Motor neuron (in vitro differentiated cells): Measurements from ENCODE around the gene SPSB4. TPM values are rescaled to one million over a fixed set of nuclear protein-coding genes. Genes with fewer than 3 reads are reported as not detected.
"Not testable (repeated sequence)": the region's sequence is repeated elsewhere in the genome, so short reads cannot be mapped to it uniquely, and the experiment has no call there.

Experiments
- ATAC-seq, 8 experiments: fragments of 200-7000 bp; cut with Tn5 transposase; replicated peaks in 6 of 8; 2 replicates each; pipeline ENCODE4 v1.8.0; 2021; ENCODE audit warnings: mild to moderate bottlenecking in 8 of 8, moderate library complexity in 8 of 8
- H3K27ac ChIP-seq, 2 donors: fragments of 250-450 bp; sonication (Bioruptor Pico); 2 replicates each; pipeline ENCODE4 v1.9.0; 2021; ENCODE audit warnings: antibody characterized with exemption in 2 of 2, mild to moderate bottlenecking in 2 of 2, moderate library complexity in 1 of 2
- H3K4me1 ChIP-seq, 2 donors: fragments of 250-450 bp; sonication (Bioruptor Pico); replicated peaks in 1 of 2; 2 replicates each; pipeline ENCODE4 v1.6.1; 2021; ENCODE audit warnings: antibody characterized with exemption in 2 of 2, mild to moderate bottlenecking in 2 of 2, moderate library complexity in 1 of 2
- H3K4me3 ChIP-seq, 5 donors: fragments of 250-450 bp; sonication (Bioruptor Pico); 2 replicates each; pipeline ENCODE4 v1.9.0; 2021; ENCODE audit warnings: antibody characterized with exemption in 5 of 5, mild to moderate bottlenecking in 5 of 5, moderate library complexity in 4 of 5
- WGBS, 10 experiments: fragments of 450-650 bp; shearing (Covaris generic); methylation state at CpG; one replicate each; pipeline ENCODE4 v1.0.0; 2022; 5-methylcytosine and 5-hydroxymethylcytosine counted together
- in situ Hi-C, 9 experiments: fragments of 400-800 bp; cut with MboI; loops; one replicate each; pipeline ENCODE4 v1.15.0; 2021; ENCODE audit warnings: low sequenced_read_pairs in 9 of 9, low pct_unique_long_range_greater_than_20kb in 2 of 9; ENCODE audit not compliant: unreplicated experiment in 9 of 9
- total RNA-seq, 8 experiments: library from RNA; unstranded; fragments of 300-600 nt; gene quantifications; 2 replicates each; pipeline versions ENCODE4 v1.2.3 to v1.2.4, GENCODE V29; 2022

Gene SPSB4
- total RNA-seq, 8 experiments from 2014 or later = 5.7 to 100 (median 27.3) TPM

- in situ Hi-C loops = loop anchor here in 2 of 9 experiments (25.0 kb wide), 1 partner anchor 106 kb away; no protein-coding TSS in a partner anchor
- peaks cover 17 to 23% of the 10 kb centered on the region in 2 donors for H3K4me1 ChIP-seq
- ATAC-seq, H3K27ac ChIP-seq, H3K4me3 ChIP-seq: not testable (repeated sequence)
- 14 to 100% (median 33%) methylated on average over 1 of the region's 1 CpG; no CpG with 5 or more reads in 7 of the 10 experiments for WGBS, 10 experiments
Measured at GRCh38 chr3:141117982-141118381, 66.8 kb downstream of the SPSB4 start.

- H3K27ac ChIP-seq = peak overlapping the region; percentile 55 to 76
- in situ Hi-C loops = loop anchor here in 2 of 9 experiments (25.0 kb wide), 1 partner anchor 110 kb away; no protein-coding TSS in a partner anchor
- peak in 5 of 8 experiments; percentile 76 to 91 (median 87) for ATAC-seq
- H3K4me1 ChIP-seq = peaks cover 12 to 15% of the 10 kb centered on the region in 2 donors
- WGBS, 10 experiments = 0 to 100% (median 83%) methylated on average over 1 to 9 of the region's 16 CpGs; no CpG with 5 or more reads in 5 of the 10 experiments
- no peak overlapping the region for H3K4me3 ChIP-seq
Measured at GRCh38 chr3:141122455-141123030, 71.4 kb downstream of the SPSB4 start.

GRCh38 chr3:141123677-141124410 lies 72.7 kb downstream of the SPSB4 start:
- peak in 5 of 8 experiments; percentile 17 to 60 (median 39) for ATAC-seq
- in situ Hi-C loops = loop anchor here in 2 of 9 experiments (25.0 kb wide), 1 partner anchor 112 kb away; no protein-coding TSS in a partner anchor
- Histone ChIP-seq H3K27ac (no peak overlapping the region), H3K4me1 (peaks cover 12 to 15% of the 10 kb centered on the region in 2 donors), H3K4me3 (no peak overlapping the region)
- 17 to 100% (median 83%) methylated on average over 1 to 3 of the region's 4 CpGs; no CpG with 5 or more reads in 3 of the 10 experiments for WGBS, 10 experiments

- in situ Hi-C loops = loop anchor here in 2 of 9 experiments (25.0 kb wide), 1 partner anchor 112 kb away; no protein-coding TSS in a partner anchor
- H3K4me1 ChIP-seq = peaks cover 12 to 22% of the 10 kb centered on the region in 2 donors
- ATAC-seq = no peak
- no peak overlapping the region for H3K27ac ChIP-seq
- H3K4me3 ChIP-seq = no peak overlapping the region
- 28 to 100% (median 85%) methylated on average over 1 to 4 of the region's 5 CpGs; no CpG with 5 or more reads in 2 of the 10 experiments for WGBS, 10 experiments
Measured at GRCh38 chr3:141124715-141125114, 73.6 kb downstream of the SPSB4 start.

- no peak for ATAC-seq
- H3K4me3 ChIP-seq = no peak overlapping the region
- peaks cover 12 to 23% of the 10 kb centered on the region in 2 donors for H3K4me1 ChIP-seq
- in situ Hi-C loops = no loop called here
- no peak overlapping the region for H3K27ac ChIP-seq
Measured at GRCh38 chr3:141125351-141125750, 74.2 kb downstream of the SPSB4 start.

- 0 to 100% (median 80%) methylated on average over 1 to 6 of the region's 9 CpGs; no CpG with 5 or more reads in 3 of the 10 experiments for WGBS, 10 experiments
- peaks cover 8 to 23% of the 10 kb centered on the region in 2 donors for H3K4me1 ChIP-seq
- H3K27ac ChIP-seq = no peak overlapping the region
- H3K4me3 ChIP-seq = no peak overlapping the region
- in situ Hi-C loops = no loop called here
- no peak for ATAC-seq
Measured at GRCh38 chr3:141126661-141127343, 75.7 kb downstream of the SPSB4 start.

- peaks cover 2 to 15% of the 10 kb centered on the region in 2 donors for H3K4me1 ChIP-seq
- no peak overlapping the region for H3K4me3 ChIP-seq
- whole genome bisulfite sequencing, 10 experiments = 48 to 100% (median 80%) methylated on average over 1 to 7 of the region's 9 CpGs; no CpG with 5 or more reads in 3 of the 10 experiments
- H3K27ac ChIP-seq = no peak overlapping the region
- in situ Hi-C loops = no loop called here
- peak in 1 of 8 experiments; percentile 21 for ATAC-seq
Measured at GRCh38 chr3:141127344-141128125, 76.4 kb downstream of the SPSB4 start.

GRCh38 chr3:141128126-141128777 lies 77.1 kb downstream of the SPSB4 start:
- WGBS, 10 experiments = 8 to 100% (median 96%) methylated on average over 1 to 5 of the region's 5 CpGs; no CpG with 5 or more reads in 2 of the 10 experiments
- no peak for ATAC-seq

GRCh38 chr3:141129049-141129448 lies 77.9 kb downstream of the SPSB4 start:
- Histone ChIP-seq H3K4me1 (peaks cover 0 to 8% of the 10 kb centered on the region in 2 donors), H3K27ac (no peak overlapping the region), H3K4me3 (no peak overlapping the region)
- ATAC-seq = peak in 1 of 8 experiments; percentile 11
- in situ Hi-C loops = no loop called here

More at GRCh38 chr3:141128126-141128777, 77.1 kb downstream of the SPSB4 start:
- Histone ChIP-seq H3K4me1 (peaks cover 0 to 8% of the 10 kb centered on the region in 2 donors), H3K4me3 (no peak overlapping the region), H3K27ac (no peak overlapping the region)
- in situ Hi-C loops = no loop called here

- peaks cover 0 to 8% of the 10 kb centered on the region in 2 donors for H3K4me1 ChIP-seq
- in situ Hi-C loops = no loop called here
- H3K4me3 ChIP-seq = no peak overlapping the region
- 0 to 95% (median 52%) methylated on average over 1 to 5 of the region's 8 CpGs; no CpG with 5 or more reads in 2 of the 10 experiments for WGBS, 10 experiments
- no peak overlapping the region for H3K27ac ChIP-seq
- ATAC-seq = peak; percentile 46 to 88 (median 75)
Measured at GRCh38 chr3:141129541-141130011, 78.4 kb downstream of the SPSB4 start.

GRCh38 chr3:141143517-141143916 lies 92.4 kb downstream of the SPSB4 start:
- ATAC-seq = no peak
- in situ Hi-C loops = no loop called here
- H3K27ac ChIP-seq = no peak overlapping the region
- H3K4me1 ChIP-seq = no peaks in the 10 kb centered on the region
- H3K4me3 ChIP-seq = no peak overlapping the region

- Histone ChIP-seq H3K27ac (no peak overlapping the region), H3K4me1 (peaks cover 0 to 3% of the 10 kb centered on the region in 2 donors), H3K4me3 (no peak overlapping the region)
- in situ Hi-C loops = no loop called here
- no peak for ATAC-seq
- 42 to 100% (median 76%) methylated on average over 2 to 5 of the region's 11 CpGs; no CpG with 5 or more reads in 3 of the 10 experiments for WGBS, 10 experiments
Measured at GRCh38 chr3:141146979-141147470, 95.9 kb downstream of the SPSB4 start.
